CD4-positive, CD25-positive, alpha-beta regulatory T cell (primary cell): ENCODE data around the gene KNOP1. TPM values are rescaled to one million over a fixed set of nuclear protein-coding genes. Genes with fewer than 3 reads are reported as not detected.

ENCODE experiments used
- ATAC-seq, 2 donors: fragments of 150-1000 bp; cut with Tn5 transposase; one replicate each; pipeline ENCODE4 v1.10.0; 2021; ENCODE audit warnings: low read depth in 2 of 2, moderate number of reproducible peaks in 2 of 2, moderate library complexity in 1 of 2
- DNase-seq, 3 donors: peaks; one replicate each; pipeline versions ENCODE4 v3.0.0 to v3.0.0-alpha.2; 2012 to 2022; ENCODE audit warnings: mixed read lengths in 1 of 3
- H3K27ac ChIP-seq: one replicate; pipeline ENCODE4 v1.7.0; 2013; ENCODE audit warnings: mild to moderate bottlenecking, low read length; ENCODE audit not compliant: insufficient read depth, poor library complexity, severe bottlenecking
- H3K27me3 ChIP-seq: one replicate; pipeline ENCODE4 v1.7.0; 2013; ENCODE audit warnings: low read length; ENCODE audit not compliant: control insufficient read depth, insufficient read depth
- H3K36me3 ChIP-seq: one replicate; pipeline ENCODE4 v1.7.0; 2013; ENCODE audit warnings: mild to moderate bottlenecking, low read length, moderate library complexity; ENCODE audit not compliant: control insufficient read depth, insufficient read depth
- H3K4me1 ChIP-seq: 2 replicates; pipeline ENCODE4 v1.7.0; 2013; ENCODE audit warnings: mild to moderate bottlenecking, low read length; ENCODE audit not compliant: insufficient read depth, control insufficient read depth, poor library complexity, severe bottlenecking
- H3K4me3 ChIP-seq: one replicate; pipeline ENCODE4 v1.7.0; 2013; ENCODE audit warnings: low read depth, mild to moderate bottlenecking, low read length, moderate library complexity
- H3K9me3 ChIP-seq, 2 experiments: 1 replicate in 1 of 2; 2 replicates in 1 of 2; pipeline ENCODE4 v1.7.0; 2013; ENCODE audit warnings: low read length in 2 of 2, mild to moderate bottlenecking in 1 of 2, moderate library complexity in 1 of 2; ENCODE audit not compliant: control insufficient read depth in 2 of 2
- H3K27ac Mint-ChIP-seq, 3 donors: one replicate each; pipeline ENCODE4 v1.8.0; 2020 to 2022; ENCODE audit warnings: mild to moderate bottlenecking in 3 of 3, mixed read lengths in 3 of 3, moderate library complexity in 2 of 3
- H3K27me3 Mint-ChIP-seq: one replicate; pipeline ENCODE4 v1.8.0; 2022; ENCODE audit warnings: mild to moderate bottlenecking, mixed read lengths
- H3K36me3 Mint-ChIP-seq: one replicate; pipeline ENCODE4 v1.8.0; 2020; ENCODE audit warnings: mixed read lengths
- H3K4me1 Mint-ChIP-seq, 4 donors: one replicate each; pipeline ENCODE4 v1.8.0; 2020 to 2022; ENCODE audit warnings: mixed read lengths in 4 of 4, mild to moderate bottlenecking in 1 of 4
- H3K4me3 Mint-ChIP-seq, 4 donors: one replicate each; pipeline ENCODE4 v1.8.0; 2020 to 2022; ENCODE audit warnings: mild to moderate bottlenecking in 4 of 4, mixed read lengths in 4 of 4, moderate library complexity in 3 of 4
- H3K9me3 Mint-ChIP-seq, 7 donors: one replicate each; pipeline ENCODE4 v1.8.0; 2020 to 2022; ENCODE audit warnings: mixed read lengths in 7 of 7, mild to moderate bottlenecking in 3 of 7, moderate library complexity in 2 of 7
- polyA plus RNA-seq, 4 donors: library from polyadenylated mRNA; unstranded; fragments of 300-500 nt; fragmentation: Illumina TruSeq; gene quantifications; one replicate each; pipeline ENCODE4 v1.2.3, GENCODE V29; 2021
- total RNA-seq: library from RNA; stranded (reverse); gene quantifications from one replicate; pipeline ENCODE4 v1.2.3, GENCODE V29; 2022

The KNOP1 gene
- total RNA-seq, result 3.2 TPM
- 1 to 10 TPM; 3.1 to 6.8 (median 6.6) TPM for polyA plus RNA-seq

- H3K4me1 ChIP-seq, result peaks cover 20% of the 10 kb centered on the region
- peak within 1 kb of the TSS; percentile 67 for H3K27ac ChIP-seq
- H3K27ac Mint-ChIP-seq, result peak within 1 kb of the TSS; percentile 68 to 93 (median 81)
- H3K9me3 ChIP-seq, result no peaks in the 10 kb centered on the region
- ATAC-seq, result peak; percentile 96 to 97
- no peaks in the 10 kb centered on the region for H3K27me3 ChIP-seq
- H3K36me3 ChIP-seq, result peaks cover 7% of the 10 kb centered on the region
- H3K9me3 Mint-ChIP-seq, result no peaks in the 10 kb centered on the region
- peak within 1 kb of the TSS; percentile 85 for H3K4me3 ChIP-seq
- peaks cover 19 to 43% (median 27%) of the 10 kb centered on the region in 4 donors for H3K4me1 Mint-ChIP-seq
- H3K27me3 Mint-ChIP-seq, result no peaks in the 10 kb centered on the region
- DNase-seq, result peak; percentile 88 to 93 (median 88)
- peaks cover 17% of the 10 kb centered on the region for H3K36me3 Mint-ChIP-seq
- H3K4me3 Mint-ChIP-seq, result peak within 1 kb of the TSS; percentile 90 to 98 (median 94)
These were observed at the start of gene KNOP1, which contains the start of gene IQCK for GRCh38 chr16:19717741-19718623. KNOP1 (minus strand) TSS chr16:19718227; CDS start chr16:19715035, 3,192 bp downstream. IQCK (plus strand) TSS chr16:19718271; CDS start chr16:19718307, 36 bp downstream.

GRCh38 chr16:19767497-19767896, 49.5 kb upstream of the KNOP1 start:
- H3K27ac Mint-ChIP-seq, result no peak overlapping the region
- H3K4me1 Mint-ChIP-seq, result no peaks in the 10 kb centered on the region

GRCh38 chr16:19766988-19767387, 49.0 kb upstream of the KNOP1 start:
- Mint-ChIP-seq H3K36me3 (no peaks in the 10 kb centered on the region), H3K27ac (no peak overlapping the region), H3K9me3 (peaks cover 0 to 5% (median 0%) of the 10 kb centered on the region in 7 donors), H3K4me3 (no peak overlapping the region), H3K27me3 (no peaks in the 10 kb centered on the region), H3K4me1 (no peaks in the 10 kb centered on the region)
- Histone ChIP-seq H3K4me3 (no peak overlapping the region), H3K27me3 (no peaks in the 10 kb centered on the region), H3K9me3 (no peaks in the 10 kb centered on the region), H3K27ac (no peak overlapping the region), H3K4me1 (no peaks in the 10 kb centered on the region), H3K36me3 (no peaks in the 10 kb centered on the region)
- ATAC-seq (no peak), DNase-seq (no peak)

More at GRCh38 chr16:19767497-19767896, 49.5 kb upstream of the KNOP1 start:
- no peaks in the 10 kb centered on the region for H3K36me3 Mint-ChIP-seq
- no peaks in the 10 kb centered on the region for H3K27me3 Mint-ChIP-seq
- H3K4me3 ChIP-seq, result no peak overlapping the region
- no peaks in the 10 kb centered on the region for H3K27me3 ChIP-seq
- H3K4me3 Mint-ChIP-seq, result no peak overlapping the region
- peaks cover 0 to 5% (median 0%) of the 10 kb centered on the region in 7 donors for H3K9me3 Mint-ChIP-seq
- H3K27ac ChIP-seq, result no peak overlapping the region
- ATAC-seq (no peak), DNase-seq (no peak)
- H3K4me1 ChIP-seq, result no peaks in the 10 kb centered on the region
- no peaks in the 10 kb centered on the region for H3K9me3 ChIP-seq
- no peaks in the 10 kb centered on the region for H3K36me3 ChIP-seq

GRCh38 chr16:19766554-19766884, 48.5 kb upstream of the KNOP1 start:
- H3K9me3 ChIP-seq, result no peaks in the 10 kb centered on the region
- H3K4me3 Mint-ChIP-seq, result no peak overlapping the region
- H3K36me3 ChIP-seq, result no peaks in the 10 kb centered on the region
- no peaks in the 10 kb centered on the region for H3K36me3 Mint-ChIP-seq
- no peaks in the 10 kb centered on the region for H3K4me1 ChIP-seq
- H3K27me3 Mint-ChIP-seq, result no peaks in the 10 kb centered on the region
- no peak for DNase-seq
- peaks cover 0 to 5% (median 0%) of the 10 kb centered on the region in 7 donors for H3K9me3 Mint-ChIP-seq
- no peak overlapping the region for H3K4me3 ChIP-seq
- ATAC-seq, result no peak
- H3K27ac ChIP-seq, result no peak overlapping the region
- no peaks in the 10 kb centered on the region for H3K27me3 ChIP-seq
- H3K27ac Mint-ChIP-seq, result no peak overlapping the region
- H3K4me1 Mint-ChIP-seq, result no peaks in the 10 kb centered on the region

- Mint-ChIP-seq H3K27me3 (no peaks in the 10 kb centered on the region), H3K27ac (no peak overlapping the region), H3K36me3 (no peaks in the 10 kb centered on the region), H3K4me1 (no peaks in the 10 kb centered on the region), H3K4me3 (no peak overlapping the region), H3K9me3 (peaks cover 0 to 5% (median 0%) of the 10 kb centered on the region in 7 donors)
- ATAC-seq, result no peak
- H3K9me3 ChIP-seq, result no peaks in the 10 kb centered on the region
- H3K27ac ChIP-seq, result no peak overlapping the region
- H3K27me3 ChIP-seq, result no peaks in the 10 kb centered on the region
- H3K4me1 ChIP-seq, result no peaks in the 10 kb centered on the region
- H3K36me3 ChIP-seq, result no peaks in the 10 kb centered on the region
- DNase-seq, result no peak
- H3K4me3 ChIP-seq, result no peak overlapping the region
These were observed 48.0 kb upstream of the KNOP1 start for GRCh38 chr16:19765860-19766553.

GRCh38 chr16:19760356-19761060, 42.5 kb upstream of the KNOP1 start:
- Mint-ChIP-seq H3K36me3 (no peaks in the 10 kb centered on the region), H3K27ac (no peak overlapping the region), H3K4me1 (no peaks in the 10 kb centered on the region), H3K9me3 (no peaks in the 10 kb centered on the region), H3K4me3 (no peak overlapping the region), H3K27me3 (no peaks in the 10 kb centered on the region)
- Histone ChIP-seq H3K9me3 (no peaks in the 10 kb centered on the region), H3K4me3 (no peak overlapping the region), H3K4me1 (no peaks in the 10 kb centered on the region), H3K27me3 (no peaks in the 10 kb centered on the region), H3K36me3 (no peaks in the 10 kb centered on the region), H3K27ac (no peak overlapping the region)
- no peak for DNase-seq
- ATAC-seq, result no peak

- H3K27me3 ChIP-seq, result no peaks in the 10 kb centered on the region
- no peak overlapping the region for H3K4me3 ChIP-seq
- H3K4me3 Mint-ChIP-seq, result no peak overlapping the region
- no peaks in the 10 kb centered on the region for H3K27me3 Mint-ChIP-seq
- H3K27ac ChIP-seq, result no peak overlapping the region
- DNase-seq, result no peak
- no peaks in the 10 kb centered on the region for H3K36me3 Mint-ChIP-seq
- no peaks in the 10 kb centered on the region for H3K4me1 Mint-ChIP-seq
- no peaks in the 10 kb centered on the region for H3K9me3 Mint-ChIP-seq
- H3K4me1 ChIP-seq, result no peaks in the 10 kb centered on the region
- H3K27ac Mint-ChIP-seq, result peak overlapping the region in 1 of 3 donors; percentile 74
- no peak for ATAC-seq
- no peaks in the 10 kb centered on the region for H3K9me3 ChIP-seq
- H3K36me3 ChIP-seq, result no peaks in the 10 kb centered on the region
These were observed 40.0 kb upstream of the KNOP1 start for GRCh38 chr16:19757762-19758595.
